IgD-negative memory B cell (primary cell): Measurements from ENCODE around the gene COL9A3. TPM values are rescaled to one million over a fixed set of nuclear protein-coding genes. Genes with fewer than 3 reads are reported as not detected.
A peak's percentile ranks its signal among the peaks of the same experiment; 100 is the strongest.

ENCODE experiments used
- H3K27ac Mint-ChIP-seq, 3 donors: one replicate each; pipeline ENCODE4 v1.8.0; 2020 to 2022; ENCODE audit warnings: mild to moderate bottlenecking in 3 of 3, mixed read lengths in 3 of 3, moderate library complexity in 1 of 3
- H3K27me3 Mint-ChIP-seq: one replicate; pipeline ENCODE4 v1.8.0; 2021; ENCODE audit warnings: mixed read lengths
- H3K36me3 Mint-ChIP-seq: one replicate; pipeline ENCODE4 v1.8.0; 2020; ENCODE audit warnings: mild to moderate bottlenecking, mixed read lengths
- H3K4me1 Mint-ChIP-seq, 3 donors: one replicate each; pipeline ENCODE4 v1.8.0; 2020 to 2022; ENCODE audit warnings: mixed read lengths in 3 of 3, mild to moderate bottlenecking in 1 of 3
- H3K4me3 Mint-ChIP-seq, 4 donors: one replicate each; pipeline ENCODE4 v1.8.0; 2020 to 2022; ENCODE audit warnings: mild to moderate bottlenecking in 4 of 4, mixed read lengths in 4 of 4, moderate library complexity in 3 of 4
- H3K9me3 Mint-ChIP-seq, 3 donors: one replicate each; pipeline ENCODE4 v1.8.0; 2020 to 2021; ENCODE audit warnings: mixed read lengths in 3 of 3, mild to moderate bottlenecking in 1 of 3
- polyA plus RNA-seq: library from polyadenylated mRNA; unstranded; fragments of 300-500 nt; fragmentation: Illumina TruSeq; gene quantifications from one replicate; pipeline ENCODE4 v1.2.3, GENCODE V29; 2021

COL9A3 gene
- polyA plus RNA-seq, 1 donor from 2014 or later: 11.9 TPM

GRCh38 chr20:62787321-62787720 lies 29.5 kb upstream of the COL9A3 start:
- Mint-ChIP-seq H3K4me1 (peaks cover 6 to 10% (median 7%) of the 10 kb centered on the region in 3 donors), H3K9me3 (no peaks in the 10 kb centered on the region), H3K27me3 (no peaks in the 10 kb centered on the region), H3K4me3 (no peak overlapping the region), H3K36me3 (no peaks in the 10 kb centered on the region), H3K27ac (no peak overlapping the region)

- Mint-ChIP-seq H3K27me3 (no peaks in the 10 kb centered on the region), H3K4me1 (peaks cover 4 to 10% (median 7%) of the 10 kb centered on the region in 3 donors), H3K9me3 (no peaks in the 10 kb centered on the region), H3K27ac (no peak overlapping the region), H3K4me3 (no peak overlapping the region), H3K36me3 (no peaks in the 10 kb centered on the region)
These were observed 29.0 kb upstream of the COL9A3 start for GRCh38 chr20:62787866-62788265.

- H3K4me3 Mint-ChIP-seq: no peak overlapping the region
- H3K36me3 Mint-ChIP-seq: no peaks in the 10 kb centered on the region
- H3K27me3 Mint-ChIP-seq: no peaks in the 10 kb centered on the region
- H3K4me1 Mint-ChIP-seq: peaks cover 7 to 15% (median 10%) of the 10 kb centered on the region in 3 donors
- no peaks in the 10 kb centered on the region for H3K9me3 Mint-ChIP-seq
- H3K27ac Mint-ChIP-seq: no peak overlapping the region
These were observed 28.2 kb upstream of the COL9A3 start for GRCh38 chr20:62788607-62789006.

GRCh38 chr20:62790075-62790474 lies 26.8 kb upstream of the COL9A3 start:
- Mint-ChIP-seq H3K4me3 (no peak overlapping the region), H3K9me3 (no peaks in the 10 kb centered on the region), H3K27ac (peak overlapping the region in 1 of 3 donors; percentile 70), H3K27me3 (no peaks in the 10 kb centered on the region), H3K36me3 (no peaks in the 10 kb centered on the region), H3K4me1 (peaks cover 7 to 15% (median 11%) of the 10 kb centered on the region in 3 donors)

GRCh38 chr20:62791301-62792181 lies 25.3 kb upstream of the COL9A3 start:
- H3K36me3 Mint-ChIP-seq: no peaks in the 10 kb centered on the region

GRCh38 chr20:62792182-62792939 lies 24.5 kb upstream of the COL9A3 start:
- peak overlapping the region in 1 of 4 donors; percentile 88 for H3K4me3 Mint-ChIP-seq
- no peaks in the 10 kb centered on the region for H3K27me3 Mint-ChIP-seq
- H3K27ac Mint-ChIP-seq: peak overlapping the region; percentile 93 to 94 (median 94)
- H3K4me1 Mint-ChIP-seq: peaks cover 13 to 18% (median 13%) of the 10 kb centered on the region in 3 donors
- no peaks in the 10 kb centered on the region for H3K9me3 Mint-ChIP-seq
- no peaks in the 10 kb centered on the region for H3K36me3 Mint-ChIP-seq

More at GRCh38 chr20:62791301-62792181, 25.3 kb upstream of the COL9A3 start:
- Mint-ChIP-seq H3K4me1 (peaks cover 13 to 18% (median 13%) of the 10 kb centered on the region in 3 donors), H3K27me3 (no peaks in the 10 kb centered on the region), H3K27ac (peak overlapping the region; percentile 41 to 94 (median 93)), H3K4me3 (peak overlapping the region in 2 of 4 donors; percentile 48 to 88), H3K9me3 (no peaks in the 10 kb centered on the region)

- Mint-ChIP-seq H3K4me3 (peak overlapping the region in 3 of 4 donors; percentile 58 to 88 (median 81)), H3K27ac (peak overlapping the region; percentile 94), H3K9me3 (no peaks in the 10 kb centered on the region), H3K27me3 (no peaks in the 10 kb centered on the region), H3K4me1 (peaks cover 13 to 19% (median 17%) of the 10 kb centered on the region in 3 donors), H3K36me3 (peaks cover 2% of the 10 kb centered on the region)
These were observed 23.7 kb upstream of the COL9A3 start for GRCh38 chr20:62792940-62793756.

- H3K27ac Mint-ChIP-seq: peak overlapping the region; percentile 94
- H3K27me3 Mint-ChIP-seq: no peaks in the 10 kb centered on the region
- H3K36me3 Mint-ChIP-seq: peaks cover 5% of the 10 kb centered on the region
- peaks cover 17 to 19% (median 17%) of the 10 kb centered on the region in 3 donors for H3K4me1 Mint-ChIP-seq
- no peaks in the 10 kb centered on the region for H3K9me3 Mint-ChIP-seq
- peak overlapping the region in 3 of 4 donors; percentile 58 to 88 (median 81) for H3K4me3 Mint-ChIP-seq
These were observed 23.2 kb upstream of the COL9A3 start for GRCh38 chr20:62793757-62794006.

- H3K4me1 Mint-ChIP-seq: peaks cover 17 to 19% (median 17%) of the 10 kb centered on the region in 3 donors
- peak overlapping the region; percentile 94 for H3K27ac Mint-ChIP-seq
- peaks cover 5% of the 10 kb centered on the region for H3K36me3 Mint-ChIP-seq
- H3K27me3 Mint-ChIP-seq: no peaks in the 10 kb centered on the region
- H3K9me3 Mint-ChIP-seq: no peaks in the 10 kb centered on the region
- peak overlapping the region; percentile 81 to 92 (median 85) for H3K4me3 Mint-ChIP-seq
These were observed 22.7 kb upstream of the COL9A3 start for GRCh38 chr20:62794007-62794724.

- no peaks in the 10 kb centered on the region for H3K9me3 Mint-ChIP-seq
- peak overlapping the region; percentile 93 to 94 (median 94) for H3K27ac Mint-ChIP-seq
- H3K4me1 Mint-ChIP-seq: peaks cover 17 to 19% (median 17%) of the 10 kb centered on the region in 3 donors
- H3K4me3 Mint-ChIP-seq: peak overlapping the region; percentile 73 to 92 (median 85)
- H3K36me3 Mint-ChIP-seq: peaks cover 5% of the 10 kb centered on the region
- no peaks in the 10 kb centered on the region for H3K27me3 Mint-ChIP-seq
These were observed 21.7 kb upstream of the COL9A3 start for GRCh38 chr20:62795023-62795761.

GRCh38 chr20:62796699-62797491 lies 20.0 kb upstream of the COL9A3 start:
- H3K27ac Mint-ChIP-seq: peak overlapping the region in 1 of 3 donors; percentile 67
- peaks cover 5% of the 10 kb centered on the region for H3K36me3 Mint-ChIP-seq
- H3K4me1 Mint-ChIP-seq: peaks cover 11 to 16% (median 13%) of the 10 kb centered on the region in 3 donors
- no peaks in the 10 kb centered on the region for H3K27me3 Mint-ChIP-seq
- no peaks in the 10 kb centered on the region for H3K9me3 Mint-ChIP-seq
- H3K4me3 Mint-ChIP-seq: peak overlapping the region; percentile 78 to 90 (median 88)

- Mint-ChIP-seq H3K27ac (peak overlapping the region in 2 of 3 donors; percentile 46 to 67), H3K36me3 (peaks cover 5% of the 10 kb centered on the region), H3K9me3 (no peaks in the 10 kb centered on the region), H3K4me1 (peaks cover 11 to 13% (median 11%) of the 10 kb centered on the region in 3 donors), H3K27me3 (no peaks in the 10 kb centered on the region), H3K4me3 (peak overlapping the region; percentile 78 to 90 (median 88))
These were observed 18.9 kb upstream of the COL9A3 start for GRCh38 chr20:62797671-62798532.
